Forelimb muscle (tissue), 1 donor: ENCODE results near the gene TLCD3B. TPM values are rescaled to one million over a fixed set of nuclear protein-coding genes. Genes with fewer than 3 reads are reported as not detected.

Experiments
- DNase-seq: peaks from one replicate; pipeline ENCODE4 v3.0.0-alpha.2; 2013; ENCODE audit warnings: low read depth
- polyA plus RNA-seq: library from polyadenylated mRNA; unstranded; fragments of 120-200 nt; gene quantifications from one replicate; pipeline ENCODE4 v1.2.1, GENCODE V29; 2013; ENCODE audit not compliant: insufficient read length

TLCD3B gene
- polyA plus RNA-seq, 1 donor, result 1.3 TPM

- DNase-seq, result no peak
Observed at GRCh38 chr16:29989111-29989858, 41.8 kb downstream of the TLCD3B start.

- no peak for DNase-seq
Observed at GRCh38 chr16:29988346-29989075, 42.6 kb downstream of the TLCD3B start.

- no peak for DNase-seq
Observed at GRCh38 chr16:29987371-29988085, 43.5 kb downstream of the TLCD3B start.

GRCh38 chr16:29986931-29987330 lies 44.1 kb downstream of the TLCD3B start:
- DNase-seq, result no peak

DNA sequence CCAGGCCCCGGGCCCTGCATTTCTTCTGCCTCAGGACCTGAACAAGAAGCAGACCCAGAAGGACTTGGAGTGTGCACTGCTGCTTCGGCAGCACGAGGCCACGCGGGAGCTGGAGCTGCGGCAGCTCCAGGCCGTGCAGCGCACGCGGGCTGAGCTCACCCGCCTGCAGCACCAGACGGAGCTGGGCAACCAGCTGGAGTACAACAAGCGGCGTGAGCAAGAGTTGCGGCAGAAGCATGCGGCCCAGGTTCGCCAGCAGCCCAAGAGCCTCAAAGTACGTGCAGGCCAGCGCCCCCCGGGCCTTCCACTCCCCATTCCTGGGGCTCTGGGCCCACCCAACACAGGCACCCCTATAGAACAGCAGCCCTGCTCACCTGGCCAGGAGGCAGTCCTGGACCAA lies 44.8 kb downstream of the TLCD3B start:
- no peak for DNase-seq

- no peak for DNase-seq
Observed at GRCh38 chr16:29985271-29985811, 45.7 kb downstream of the TLCD3B start.

DNA sequence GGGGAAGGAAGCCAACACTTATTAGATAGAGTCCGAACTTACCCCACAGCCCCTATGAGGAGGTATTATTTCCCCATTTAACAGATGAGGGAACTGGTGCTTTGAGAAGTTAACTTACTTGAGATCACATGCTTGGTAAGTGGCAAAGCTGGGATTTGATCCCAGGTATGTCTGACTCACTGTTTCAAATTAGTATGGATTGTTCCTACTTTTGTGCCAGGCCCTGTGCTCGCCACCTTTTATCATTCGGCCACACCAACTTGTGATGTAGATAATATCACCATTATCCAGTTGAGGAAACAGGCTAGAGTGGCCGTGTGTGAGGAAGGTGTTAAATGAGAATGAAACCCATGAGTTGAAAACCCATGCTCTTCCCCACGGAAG lies 46.3 kb downstream of the TLCD3B start:
- DNase-seq, result no peak

DNA sequence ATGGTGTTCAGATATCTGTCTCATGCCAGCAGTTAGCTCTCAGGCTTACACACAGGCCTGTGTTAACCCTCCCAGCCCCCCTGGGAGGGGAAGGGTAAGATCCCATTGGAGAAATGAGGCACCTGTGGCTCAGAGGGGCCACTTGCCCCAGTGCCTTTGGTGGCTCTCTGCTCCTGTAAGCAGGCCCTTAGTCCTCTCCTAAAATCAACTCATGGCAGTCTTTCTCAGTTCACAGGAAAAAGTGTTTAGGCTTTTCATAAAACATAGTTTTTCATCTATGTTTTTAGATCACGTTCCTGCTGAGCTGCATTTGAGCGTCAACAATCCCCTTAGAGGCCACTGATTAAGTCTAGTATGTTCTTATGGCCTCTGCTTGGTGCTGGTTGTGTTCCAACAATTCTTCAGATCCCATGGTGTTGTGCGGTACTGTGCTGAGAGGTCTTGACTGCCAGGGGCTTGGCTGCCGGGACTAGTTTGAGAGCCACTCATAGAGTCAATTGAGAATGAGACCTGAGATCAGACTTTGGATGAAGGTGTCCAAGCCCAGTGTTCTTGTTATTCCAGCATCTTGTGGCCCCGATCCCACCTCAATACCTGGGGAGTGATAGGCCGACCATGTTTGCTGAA lies 46.8 kb downstream of the TLCD3B start:
- DNase-seq, result no peak

DNA sequence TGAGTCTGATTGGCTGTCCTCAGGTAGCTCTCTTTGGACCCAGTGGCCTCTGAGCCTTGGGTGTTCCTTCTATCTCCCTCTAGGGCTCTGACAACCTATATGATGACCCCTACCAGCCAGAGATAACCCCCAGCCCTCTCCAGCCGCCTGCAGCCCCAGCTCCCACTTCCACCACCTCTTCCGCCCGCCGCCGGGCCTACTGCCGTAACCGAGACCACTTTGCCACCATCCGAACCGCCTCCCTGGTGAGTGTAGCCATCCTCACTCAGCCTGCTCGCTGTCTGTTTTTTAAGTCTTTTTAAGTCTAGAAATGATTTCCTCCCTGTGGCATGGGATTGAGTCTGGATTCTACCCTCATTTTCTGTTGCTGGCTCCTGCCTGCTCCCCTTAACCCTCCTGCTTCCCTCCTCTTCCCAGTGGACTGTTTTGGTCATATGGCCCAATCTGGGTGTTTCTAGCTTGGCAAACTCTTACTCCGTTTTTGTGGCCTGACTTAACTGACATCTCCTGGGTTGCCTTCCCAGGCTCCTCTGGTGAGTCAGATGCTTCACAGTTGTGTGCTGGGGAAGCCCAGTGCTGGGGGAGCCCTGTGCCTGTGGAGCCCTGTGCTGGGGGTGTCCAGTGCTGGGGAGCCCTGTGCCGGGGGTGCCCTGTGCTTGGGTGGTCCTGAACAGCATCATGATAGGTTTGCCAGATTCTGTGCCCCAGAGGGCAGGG lies 47.5 kb downstream of the TLCD3B start:
- DNase-seq, result no peak

DNA sequence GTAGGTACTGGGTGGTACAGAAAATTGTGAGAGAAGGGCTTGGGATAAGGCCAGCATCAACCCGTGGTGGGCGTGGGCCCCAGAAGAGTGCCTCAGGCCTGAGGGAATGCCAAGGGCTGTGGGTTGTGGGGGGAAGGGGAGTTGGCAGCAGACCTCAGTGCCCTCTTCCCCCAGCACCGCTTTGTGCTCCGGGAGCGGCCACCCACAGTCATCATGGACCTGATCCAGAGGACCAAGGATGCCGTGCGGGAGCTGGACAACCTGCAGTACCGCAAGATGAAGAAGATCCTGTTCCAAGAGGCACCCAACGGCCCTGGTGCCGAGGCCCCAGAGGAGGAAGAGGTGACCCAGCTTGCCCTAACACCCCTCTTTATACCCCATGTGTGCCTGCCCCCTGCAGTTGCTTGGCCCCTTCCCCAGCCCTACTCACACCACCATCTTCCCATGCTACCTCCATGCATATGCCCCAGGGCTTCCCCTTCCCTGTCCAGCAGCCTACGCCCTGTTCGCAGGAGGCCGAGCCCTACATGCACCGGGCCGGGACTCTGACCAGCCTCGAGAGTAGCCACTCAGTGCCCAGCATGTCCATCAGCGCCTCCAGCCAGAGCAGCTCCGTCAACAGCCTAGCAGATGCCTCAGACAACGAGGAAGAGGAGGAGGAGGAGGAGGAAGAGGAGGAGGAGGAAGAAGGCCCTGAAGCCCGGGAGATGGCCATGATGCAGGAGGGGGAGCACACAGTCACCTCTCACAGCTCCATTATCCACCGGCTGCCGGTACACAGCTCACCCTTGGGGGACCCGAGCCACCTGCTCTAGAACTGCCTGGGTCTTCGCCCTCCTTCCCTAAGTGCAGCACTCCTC lies 48.3 kb downstream of the TLCD3B start:
- no peak for DNase-seq

- no peak for DNase-seq
Observed at GRCh38 chr16:29978564-29979270, 52.4 kb downstream of the TLCD3B start.

DNA sequence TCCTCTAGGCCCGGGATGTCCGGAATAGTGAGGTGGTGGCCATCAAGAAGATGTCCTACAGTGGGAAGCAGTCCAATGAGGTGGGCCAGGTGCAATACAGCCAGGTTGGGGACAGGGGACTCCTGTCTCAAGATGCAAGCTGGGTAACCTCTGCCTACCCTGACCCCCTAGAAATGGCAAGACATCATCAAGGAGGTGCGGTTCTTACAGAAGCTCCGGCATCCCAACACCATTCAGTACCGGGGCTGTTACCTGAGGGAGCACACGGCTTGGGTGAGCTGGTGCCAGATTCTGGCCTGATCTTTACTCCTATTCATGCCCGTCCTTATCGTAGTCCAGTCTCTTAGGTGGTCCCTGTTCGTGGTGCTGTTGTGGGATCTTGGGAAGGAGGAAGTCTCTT lies 53.0 kb downstream of the TLCD3B start:
- DNase-seq, result no peak

DNA sequence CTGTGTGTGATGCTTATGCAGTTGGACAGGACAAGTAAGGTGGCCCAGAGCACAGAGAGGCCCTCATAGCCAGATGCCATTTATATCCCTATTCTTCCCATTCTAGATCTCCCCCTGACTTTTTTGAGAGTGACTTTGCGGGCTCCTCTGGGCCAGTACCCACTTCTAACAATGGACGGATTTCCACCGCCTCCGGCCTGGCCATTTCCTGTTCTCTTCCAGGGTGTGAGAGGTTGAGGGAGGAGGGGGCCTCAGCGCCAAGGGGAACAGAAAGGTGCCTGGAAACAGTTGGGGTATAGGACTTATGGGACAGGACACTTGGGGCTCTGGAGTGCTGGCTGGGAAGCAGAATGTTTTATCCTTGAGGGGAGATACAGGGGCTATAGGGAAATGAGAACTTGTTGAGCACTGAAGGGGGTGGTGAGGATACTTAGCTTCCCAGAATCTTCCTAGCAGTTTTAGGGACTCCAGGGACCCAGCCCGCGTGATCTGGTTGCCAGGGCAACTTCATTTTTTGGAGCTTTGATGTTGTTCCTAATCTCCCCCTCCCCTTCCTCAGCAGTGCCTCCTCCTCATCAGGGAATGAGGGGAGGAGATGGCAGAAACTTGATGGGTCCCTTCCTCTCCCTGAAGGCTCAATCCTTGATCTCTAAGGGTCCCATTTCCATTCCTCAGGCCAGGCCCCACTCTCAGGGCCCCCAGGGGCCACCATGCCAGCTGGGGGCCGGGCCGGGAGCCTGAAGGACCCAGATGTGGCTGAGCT lies 53.8 kb downstream of the TLCD3B start:
- no peak for DNase-seq

DNA sequence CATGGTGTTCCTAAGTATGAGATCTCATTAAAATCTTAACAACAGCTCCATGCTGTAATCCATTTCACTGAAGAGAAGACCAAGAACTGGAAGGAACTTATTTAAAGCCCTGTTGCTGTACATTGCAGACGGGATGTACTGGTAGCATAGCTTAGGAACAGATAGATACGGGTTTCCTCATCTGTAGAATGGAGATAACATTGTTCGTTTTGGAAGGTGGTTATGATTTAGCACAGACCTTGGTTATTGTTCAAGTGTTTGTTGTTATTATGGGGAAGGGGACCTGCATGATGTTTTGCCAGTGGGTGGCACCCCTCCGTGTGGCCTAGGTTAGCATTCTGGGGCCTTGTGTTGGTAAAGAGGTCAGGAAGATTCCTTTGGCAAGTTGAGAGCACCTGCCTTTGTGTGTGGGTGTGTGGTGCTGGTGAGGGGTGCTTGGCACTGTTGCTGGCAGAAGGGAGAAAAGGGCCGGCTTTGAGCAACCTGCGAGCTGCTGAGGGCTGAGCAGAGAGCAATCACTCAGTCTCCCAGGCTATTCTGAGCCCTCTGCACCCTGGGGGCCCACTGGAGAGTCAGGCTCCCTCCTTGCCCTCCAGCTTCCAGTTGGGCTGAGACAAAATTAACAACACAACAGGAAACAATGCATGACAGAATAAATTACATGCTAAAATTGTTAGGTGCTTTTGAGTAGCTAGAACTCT lies 55.1 kb downstream of the TLCD3B start:
- no peak for DNase-seq

GRCh38 chr16:29975134-29975538 lies 55.9 kb downstream of the TLCD3B start:
- DNase-seq, result no peak
